GF-D8 (cell line): ENCODE data around the gene IP6K3.

Source experiments
- DNase-seq: peaks from one replicate; lab custom pipeline; 2025; lab: John Stamatoyannopoulos, UW

The IP6K3 gene

DNA sequence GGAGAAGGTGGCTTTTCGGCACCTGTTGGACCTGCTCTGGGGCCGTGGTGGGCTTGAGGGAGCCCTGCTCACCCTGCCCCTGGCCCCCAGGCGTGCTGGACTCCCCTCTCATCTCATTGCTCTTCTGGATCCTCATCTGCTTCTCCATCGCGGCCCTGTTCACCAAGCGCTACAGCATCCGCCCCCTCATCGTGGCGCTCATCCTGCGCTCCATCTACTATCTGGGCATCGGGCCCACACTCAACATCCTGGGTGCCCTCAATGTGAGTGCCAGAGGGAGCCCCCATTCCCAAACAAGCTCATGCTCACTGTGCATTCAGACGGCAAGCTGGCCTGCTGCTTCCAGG is 57.6 kb downstream of the IP6K3 start:
- no peak for DNase-seq

DNA sequence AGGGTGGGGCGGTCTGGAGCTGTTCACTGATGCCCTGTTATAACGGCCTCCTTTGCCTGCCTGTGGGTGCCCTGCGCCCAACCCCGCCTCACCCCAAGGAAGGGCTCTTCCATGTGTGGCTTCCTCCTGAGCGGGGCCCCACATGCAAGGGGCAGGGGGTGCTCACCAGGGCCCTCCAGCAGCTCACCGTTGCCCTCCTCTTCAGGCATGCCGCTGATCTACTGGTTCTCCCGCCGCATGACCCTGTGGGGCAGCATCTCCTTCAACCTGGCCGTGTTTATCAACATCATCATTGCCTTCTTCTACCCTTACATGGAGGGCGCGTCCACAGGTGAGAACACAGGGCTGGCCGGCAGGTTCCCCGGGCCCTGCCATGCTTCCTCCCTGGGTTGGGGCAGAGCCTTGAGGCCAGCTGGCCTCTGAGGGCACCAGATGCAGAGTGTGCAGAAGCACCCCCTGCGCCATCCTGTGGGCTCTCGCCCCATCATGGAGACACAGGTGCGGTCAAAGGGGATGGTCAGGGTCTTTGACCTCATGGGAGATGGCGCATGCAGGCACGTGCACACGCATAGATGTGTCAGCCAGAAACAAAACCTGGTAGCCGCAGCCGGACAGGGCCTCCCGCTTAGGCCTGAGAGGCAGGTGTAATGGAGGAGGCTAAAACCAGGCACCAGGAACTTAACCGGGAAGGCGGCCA is 58.1 kb downstream of the IP6K3 start:
- DNase-seq: no peak

DNA sequence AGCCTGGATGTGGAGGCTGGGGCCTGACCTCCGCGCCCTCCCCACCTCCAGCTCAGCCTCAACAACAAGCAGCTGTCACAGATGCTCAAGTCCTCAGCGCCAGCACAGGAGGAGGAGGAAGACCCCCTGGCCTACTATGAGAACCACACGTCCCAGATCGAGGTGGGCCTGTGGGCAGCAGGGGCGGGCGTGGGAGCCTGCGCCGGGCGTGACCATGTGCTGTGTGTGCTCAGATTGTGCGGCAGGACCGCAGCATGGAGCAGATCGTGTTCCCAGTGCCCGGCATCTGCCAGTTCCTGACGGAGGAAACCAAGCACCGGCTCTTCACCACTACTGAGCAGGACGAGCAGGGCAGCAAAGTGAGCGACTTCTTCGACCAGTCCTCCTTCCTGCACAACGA is 58.7 kb downstream of the IP6K3 start:
- DNase-seq: no peak

DNA sequence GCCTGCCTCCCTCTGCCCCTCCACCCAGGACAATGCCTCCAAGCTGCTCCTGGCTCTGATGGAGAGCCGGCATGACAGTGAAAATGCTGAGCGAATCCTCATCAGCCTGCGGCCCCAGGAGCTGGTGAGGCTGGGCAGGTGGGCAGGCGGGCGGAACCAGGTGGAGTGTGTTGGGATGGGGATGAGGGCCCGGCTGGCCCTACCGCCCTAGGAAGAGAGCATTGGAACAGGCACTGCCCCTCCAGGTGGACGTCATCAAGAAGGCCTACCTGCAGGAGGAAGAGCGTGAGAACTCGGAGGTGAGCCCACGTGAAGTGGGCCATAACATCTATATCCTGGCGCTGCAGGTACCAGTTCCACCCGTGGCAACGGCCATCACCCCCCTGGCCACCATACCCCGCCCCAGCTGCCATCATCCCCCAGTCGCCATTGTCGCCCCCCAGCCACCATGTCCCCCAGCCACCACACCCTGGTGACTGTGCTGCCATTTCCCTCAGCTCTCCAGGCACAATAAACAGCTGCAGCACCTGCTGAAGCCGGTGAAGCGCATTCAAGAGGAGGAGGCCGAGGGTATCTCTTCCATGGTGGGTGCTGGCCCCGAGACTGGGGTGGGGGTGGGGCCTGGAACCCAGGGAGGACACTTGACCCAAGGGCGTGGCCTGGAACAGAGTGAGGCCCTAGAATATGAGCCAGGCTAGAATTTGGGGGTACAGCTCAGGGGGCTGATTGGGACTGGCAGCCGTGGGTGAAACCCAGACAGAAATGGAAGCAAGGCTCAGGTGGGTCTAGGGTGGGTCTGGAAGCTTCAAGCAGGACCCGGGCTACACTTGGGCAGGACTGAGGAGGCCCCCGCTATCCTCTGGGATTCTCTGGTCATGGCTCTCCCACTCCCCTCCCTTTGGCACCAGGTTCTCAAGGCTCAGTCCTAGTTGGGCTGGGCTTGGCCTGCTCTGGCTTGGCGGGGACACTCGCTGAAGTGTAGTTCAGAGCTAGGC is 59.4 kb downstream of the IP6K3 start:
- no peak for DNase-seq

DNA sequence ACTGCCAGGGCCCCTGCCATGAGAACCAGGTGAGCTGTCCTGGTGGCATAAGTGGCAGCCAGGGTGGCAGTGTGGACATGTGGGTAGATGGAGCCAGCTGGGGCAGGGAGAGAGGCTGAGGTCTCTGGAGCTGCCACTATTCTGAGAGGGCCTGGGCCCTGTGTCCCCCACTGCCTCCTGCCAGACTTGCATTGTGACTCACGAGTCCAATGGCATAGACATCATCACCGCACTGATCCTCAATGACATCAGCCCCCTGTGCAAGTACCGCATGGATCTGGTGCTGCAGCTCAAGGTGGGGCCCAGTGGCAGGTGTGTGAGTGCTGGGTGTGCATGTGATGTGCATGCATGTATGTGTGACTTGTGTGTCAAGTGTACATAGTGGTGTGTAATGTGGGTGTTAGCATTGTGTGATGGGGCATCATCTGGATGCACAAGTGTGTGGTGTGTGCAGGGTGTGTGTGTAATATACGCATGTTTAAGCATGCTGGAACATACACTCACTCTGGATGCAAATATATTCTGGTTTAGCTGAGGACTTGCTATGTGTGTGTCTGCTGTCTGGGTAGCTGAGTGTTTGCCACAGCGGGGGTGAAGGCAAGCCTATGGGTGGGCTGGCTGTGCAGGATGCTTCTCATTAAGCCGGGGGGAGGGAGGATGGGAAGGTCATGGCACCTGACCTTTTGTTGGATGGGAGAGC is 60.3 kb downstream of the IP6K3 start:
- DNase-seq: no peak

DNA sequence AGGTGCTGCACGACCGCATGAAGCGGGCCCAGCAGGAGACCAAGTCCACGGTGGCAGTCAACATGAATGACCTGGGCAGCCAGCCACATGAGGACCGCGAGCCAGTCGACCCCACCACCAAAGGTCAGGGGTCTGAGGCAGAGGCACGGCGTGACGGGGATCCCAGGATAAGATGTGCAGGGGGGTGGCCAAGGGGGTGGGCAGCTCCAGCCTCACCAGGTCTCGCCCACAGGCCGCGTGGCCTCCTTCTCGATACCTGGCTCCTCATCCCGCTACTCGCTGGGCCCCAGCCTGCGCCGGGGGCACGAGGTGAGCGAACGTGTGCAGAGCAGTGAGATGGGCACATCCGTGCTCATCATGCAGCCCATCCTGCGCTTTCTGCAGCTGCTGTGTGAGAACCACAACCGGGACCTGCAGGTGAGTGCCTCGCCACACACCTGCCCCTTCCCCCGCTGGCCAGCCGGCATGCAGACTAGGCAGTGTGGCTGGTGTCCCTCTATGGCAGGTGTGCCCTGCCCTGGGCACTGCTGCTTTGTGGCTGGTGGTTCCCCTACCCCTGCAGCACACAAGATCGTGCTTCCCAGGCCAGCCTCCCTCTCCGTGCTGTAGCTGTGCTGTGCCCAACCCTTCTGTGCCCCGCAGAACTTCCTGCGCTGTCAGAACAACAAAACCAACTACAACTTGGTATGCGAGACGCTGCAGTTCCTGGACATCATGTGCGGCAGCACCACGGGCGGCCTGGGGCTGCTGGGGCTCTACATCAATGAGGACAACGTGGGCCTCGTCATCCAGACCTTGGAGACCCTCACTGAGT is 61.1 kb downstream of the IP6K3 start:
- no peak for DNase-seq

DNA sequence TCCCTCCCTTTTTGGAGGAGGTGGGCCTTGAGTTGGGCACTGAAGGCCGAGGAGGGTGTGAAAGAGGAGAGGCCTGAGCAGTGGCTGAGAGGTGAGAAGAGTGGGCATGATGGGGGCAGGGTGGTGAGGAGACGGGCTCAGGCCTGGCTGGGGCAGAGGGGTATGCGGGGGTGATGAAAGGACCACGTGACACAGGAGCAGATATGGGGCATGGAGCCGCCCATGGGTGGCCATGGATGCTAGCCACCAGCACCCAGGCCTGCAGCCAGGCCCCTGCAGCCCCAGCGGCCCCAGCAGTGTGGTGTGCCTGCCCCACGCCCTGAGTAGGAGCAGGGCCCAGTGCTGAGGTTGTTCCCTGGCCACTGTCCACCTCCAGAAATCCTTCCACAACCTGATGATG is 61.7 kb downstream of the IP6K3 start:
- DNase-seq: no peak

DNA sequence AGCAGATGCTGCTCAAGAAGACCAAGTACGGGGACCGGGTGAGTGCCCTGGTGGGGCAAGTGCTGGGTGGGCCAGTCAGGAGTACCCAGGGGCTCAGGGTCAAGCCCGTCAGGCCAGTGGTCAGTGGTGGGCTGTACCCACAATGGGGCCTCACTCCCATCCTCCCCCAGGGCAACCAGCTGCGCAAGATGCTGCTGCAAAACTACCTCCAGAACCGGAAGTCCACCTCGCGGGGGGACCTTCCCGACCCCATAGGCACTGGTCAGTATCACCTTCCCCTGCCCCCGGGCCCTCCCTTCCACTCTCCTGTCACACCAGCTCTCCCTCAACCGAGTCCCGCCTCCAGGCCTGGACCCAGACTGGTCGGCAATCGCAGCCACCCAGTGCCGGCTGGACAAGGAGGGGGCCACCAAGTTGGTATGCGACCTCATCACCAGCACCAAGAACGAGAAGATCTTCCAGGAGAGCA is 62.2 kb downstream of the IP6K3 start:
- DNase-seq: no peak

DNA sequence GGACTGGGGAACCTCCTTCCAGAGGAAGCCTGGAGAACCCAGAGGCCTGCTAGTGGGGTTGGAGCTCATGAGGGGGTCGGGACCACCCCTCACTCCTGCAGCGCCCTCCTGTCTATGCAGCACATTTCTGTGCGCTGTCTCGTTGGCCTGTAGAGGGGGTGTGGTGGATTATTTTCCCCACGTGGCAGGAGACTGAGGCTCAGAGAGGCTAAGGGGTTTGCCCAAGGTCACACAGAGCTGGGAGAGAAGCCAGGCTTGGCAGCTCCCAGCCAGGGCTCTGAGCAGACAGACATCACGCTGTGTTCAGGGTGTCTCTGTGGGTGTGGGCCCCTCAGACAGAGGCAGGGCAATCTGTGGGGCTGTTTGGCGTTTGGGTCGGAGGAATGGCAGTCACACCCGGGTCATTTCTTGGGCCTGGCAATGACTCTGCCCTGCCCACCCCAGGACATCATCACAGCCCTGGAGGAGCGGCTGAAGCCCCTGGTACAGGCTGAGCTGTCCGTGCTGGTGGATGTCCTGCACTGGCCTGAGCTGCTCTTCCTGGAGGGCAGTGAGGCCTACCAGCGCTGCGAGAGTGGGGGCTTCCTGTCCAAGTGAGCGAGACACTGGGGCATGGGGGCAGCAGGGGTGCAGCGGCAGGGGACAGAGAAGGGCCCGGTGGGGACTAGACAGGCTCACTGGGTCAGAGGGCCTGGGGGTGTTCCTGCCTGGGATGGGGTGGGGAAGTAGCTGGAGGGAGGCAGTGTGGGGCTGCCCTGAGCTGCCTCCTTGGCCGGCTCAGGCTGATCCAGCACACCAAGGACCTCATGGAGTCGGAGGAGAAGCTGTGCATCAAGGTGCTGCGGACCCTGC is 62.9 kb downstream of the IP6K3 start:
- no peak for DNase-seq

DNA sequence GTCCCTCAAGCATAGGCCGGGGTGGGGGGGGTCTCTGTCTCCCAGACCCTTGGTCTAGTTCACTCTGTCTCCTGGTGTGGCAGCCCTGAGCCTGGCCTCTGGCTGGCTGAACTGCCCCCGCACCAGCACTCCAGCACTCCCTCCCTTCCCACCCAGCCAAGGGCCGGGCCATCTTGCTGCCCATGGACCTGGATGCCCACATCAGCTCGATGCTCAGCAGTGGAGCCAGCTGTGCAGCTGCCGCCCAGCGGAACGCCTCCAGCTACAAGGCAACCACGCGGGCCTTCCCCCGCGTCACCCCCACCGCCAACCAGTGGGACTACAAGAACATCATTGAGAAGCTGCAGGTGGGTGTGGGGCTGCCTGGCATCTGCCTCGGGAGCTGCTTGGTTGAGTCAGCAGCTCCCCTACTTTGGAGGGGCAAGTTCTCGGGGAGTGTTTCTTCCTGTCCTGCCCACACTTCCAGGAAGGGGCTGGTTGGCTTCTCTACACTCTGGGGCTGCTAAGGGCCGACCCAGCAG is 63.6 kb downstream of the IP6K3 start:
- no peak for DNase-seq

DNA sequence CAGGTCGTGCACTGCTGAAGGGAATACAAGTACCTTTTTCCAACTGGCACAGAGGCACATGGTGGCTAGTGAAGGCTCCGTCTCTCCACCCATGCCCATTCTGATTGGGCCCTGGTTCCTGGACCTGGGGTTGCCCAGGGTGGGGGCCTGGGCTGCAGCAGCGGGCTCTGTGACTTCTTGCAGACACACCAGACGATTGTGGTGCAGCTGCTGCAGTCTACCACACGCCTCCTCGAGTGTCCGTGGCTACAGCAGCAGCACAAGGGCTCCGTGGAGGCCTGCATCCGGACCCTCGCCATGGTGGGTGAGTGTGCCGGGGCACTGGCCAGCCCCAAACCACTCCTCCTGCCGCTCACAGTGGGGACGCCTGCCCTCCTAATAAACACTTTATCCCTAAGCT is 64.4 kb downstream of the IP6K3 start:
- DNase-seq: no peak

DNA sequence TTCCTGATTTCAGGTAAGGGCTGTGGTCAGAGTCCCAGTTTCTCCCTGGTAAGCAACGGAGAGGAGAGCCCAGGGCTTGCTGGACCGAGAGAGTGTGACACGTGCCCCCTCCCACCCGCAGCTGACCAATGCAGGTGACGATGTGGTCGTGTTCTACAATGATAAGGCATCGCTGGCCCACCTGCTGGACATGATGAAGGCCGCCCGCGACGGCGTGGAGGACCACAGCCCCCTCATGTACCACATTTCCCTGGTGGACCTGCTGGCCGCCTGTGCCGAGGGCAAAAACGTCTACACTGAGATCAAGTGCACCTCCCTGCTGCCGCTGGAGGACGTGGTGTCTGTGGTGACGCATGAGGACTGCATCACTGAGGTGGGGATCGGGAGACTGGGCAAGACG is 66.9 kb downstream of the IP6K3 start:
- no peak for DNase-seq

DNA sequence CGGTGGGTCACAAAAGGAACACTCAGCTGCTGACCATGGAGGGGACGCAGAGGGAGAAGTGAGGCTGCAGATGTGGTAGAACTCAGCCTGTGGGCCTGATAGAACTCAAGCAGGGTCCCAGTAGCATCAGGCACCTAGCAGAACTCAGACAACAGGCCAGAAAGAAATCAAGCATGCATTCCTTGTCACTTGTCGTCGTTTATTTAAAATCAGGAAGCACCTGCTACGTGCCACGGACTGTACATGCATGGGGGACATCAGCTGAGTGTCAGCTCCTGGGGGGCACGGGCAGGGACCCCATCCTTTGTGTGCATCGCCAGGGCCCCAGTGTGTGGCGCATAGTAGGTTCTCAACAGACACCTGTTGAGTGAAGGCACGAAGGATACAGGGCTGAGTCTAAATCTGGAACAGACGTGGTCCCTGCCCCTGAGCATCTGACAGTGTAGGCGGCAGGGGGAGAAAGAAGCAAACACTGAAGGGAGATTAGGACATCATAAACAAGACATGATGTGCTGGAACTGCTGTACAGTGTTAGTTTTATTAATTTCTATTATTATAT is 67.7 kb downstream of the IP6K3 start:
- DNase-seq: no peak

DNA sequence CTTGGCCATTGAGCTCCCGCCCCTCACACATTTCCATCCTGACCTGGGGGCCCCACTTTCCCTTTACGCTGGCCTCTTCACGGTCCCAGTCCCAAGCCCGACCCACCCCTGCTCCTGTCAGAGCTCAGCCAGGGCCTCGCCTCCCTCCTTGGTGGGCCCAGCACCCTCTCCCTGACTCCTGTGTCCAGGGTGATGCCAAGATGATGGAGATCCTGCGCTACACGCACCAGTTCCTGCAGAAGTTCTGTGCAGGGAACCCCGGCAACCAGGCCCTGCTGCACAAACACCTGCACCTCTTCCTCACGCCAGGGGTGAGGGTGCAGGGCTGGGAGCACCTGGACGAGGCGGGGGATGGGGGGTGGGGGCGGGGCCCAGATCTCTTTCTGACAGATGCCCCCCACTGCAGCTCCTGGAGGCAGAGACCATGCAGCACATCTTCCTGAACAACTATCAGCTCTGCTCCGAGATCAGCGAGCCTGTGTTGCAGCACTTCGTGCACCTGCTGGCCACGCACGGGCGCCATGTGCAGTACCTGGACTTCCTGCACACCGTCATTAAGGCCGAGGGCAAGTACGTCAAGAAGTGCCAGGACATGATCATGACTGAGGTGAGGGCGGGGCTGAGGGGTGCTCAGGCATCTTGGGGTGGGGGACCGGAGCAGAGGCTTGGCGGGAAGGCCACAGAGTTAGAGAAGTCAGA is 68.3 kb downstream of the IP6K3 start:
- no peak for DNase-seq

DNA sequence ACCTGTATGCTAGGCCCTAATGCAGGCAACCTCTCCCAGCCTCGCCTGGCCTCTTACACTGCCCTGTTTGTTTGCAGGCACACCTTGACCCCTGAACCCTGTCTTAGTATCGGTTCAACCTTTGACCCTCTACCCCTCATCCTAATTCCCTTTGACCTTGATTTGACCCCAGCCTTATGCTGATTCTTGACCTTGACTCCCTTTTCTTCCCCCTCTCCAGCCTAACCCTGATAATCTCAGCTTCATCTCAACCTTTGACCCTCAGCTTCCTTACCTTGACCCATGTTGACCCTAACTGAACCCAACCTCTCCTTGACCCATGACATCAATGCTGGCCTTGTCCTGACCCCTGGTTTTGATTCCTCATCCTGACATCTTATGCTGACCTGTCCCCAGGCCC is 69.0 kb downstream of the IP6K3 start:
- no peak for DNase-seq

DNA sequence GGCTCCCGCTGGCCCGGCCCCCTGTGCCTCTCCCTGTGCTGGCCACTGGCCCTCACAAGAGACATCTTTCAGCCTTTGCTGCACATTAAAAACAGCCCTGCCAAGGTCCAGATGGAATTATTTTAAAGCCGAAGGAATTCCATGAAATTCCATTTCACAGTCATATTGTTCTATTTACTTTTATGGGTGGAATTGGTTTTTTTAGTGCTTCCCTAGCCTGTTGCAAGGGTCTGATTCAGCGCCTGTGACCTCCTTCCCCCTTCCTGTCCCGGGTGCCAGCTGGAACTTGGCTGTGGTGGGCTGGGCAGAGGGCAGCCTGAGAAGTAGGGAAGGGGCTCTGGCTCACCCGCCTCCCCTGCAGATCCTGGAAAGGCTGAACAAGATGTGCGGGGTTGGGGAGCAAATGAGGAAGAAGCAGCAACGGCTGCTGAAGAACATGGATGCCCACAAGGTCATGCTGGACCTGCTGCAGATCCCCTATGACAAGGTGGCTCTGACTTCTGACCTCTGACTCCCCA is 69.5 kb downstream of the IP6K3 start:
- no peak for DNase-seq

DNA sequence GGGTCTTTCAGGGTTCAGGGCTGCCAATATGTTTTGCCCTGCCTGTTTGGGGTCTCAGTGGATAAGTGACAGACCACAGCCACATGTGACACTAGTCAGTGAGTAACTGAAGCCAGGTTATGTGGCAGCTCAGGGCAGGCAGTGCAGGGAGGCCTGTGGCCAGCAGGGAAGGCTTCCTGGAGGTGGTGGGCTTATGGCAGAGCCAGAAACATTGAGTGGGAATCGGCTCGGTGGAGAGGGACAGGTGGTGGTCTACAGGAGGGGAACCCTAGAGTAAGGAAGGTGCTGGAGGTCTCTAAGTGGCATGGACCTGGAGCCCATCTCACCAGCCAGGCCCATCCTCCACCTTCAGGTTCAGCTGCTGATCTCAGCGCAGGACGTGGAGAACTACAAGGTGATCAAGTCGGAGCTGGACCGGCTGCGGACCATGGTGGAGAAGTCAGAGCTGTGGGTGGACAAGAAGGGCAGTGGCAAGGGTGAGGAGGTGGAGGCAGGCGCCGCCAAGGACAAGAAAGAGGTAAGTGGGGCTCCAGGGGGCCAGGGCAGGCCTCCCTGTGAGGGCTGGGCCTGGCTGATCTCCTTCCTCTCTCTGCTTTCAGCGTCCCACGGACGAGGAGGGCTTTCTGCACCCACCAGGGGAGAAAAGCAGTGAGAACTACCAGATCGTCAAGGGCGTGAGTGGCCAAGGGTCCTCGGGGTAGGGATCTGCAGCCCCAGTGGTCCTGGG is 70.1 kb downstream of the IP6K3 start:
- DNase-seq: no peak

DNA sequence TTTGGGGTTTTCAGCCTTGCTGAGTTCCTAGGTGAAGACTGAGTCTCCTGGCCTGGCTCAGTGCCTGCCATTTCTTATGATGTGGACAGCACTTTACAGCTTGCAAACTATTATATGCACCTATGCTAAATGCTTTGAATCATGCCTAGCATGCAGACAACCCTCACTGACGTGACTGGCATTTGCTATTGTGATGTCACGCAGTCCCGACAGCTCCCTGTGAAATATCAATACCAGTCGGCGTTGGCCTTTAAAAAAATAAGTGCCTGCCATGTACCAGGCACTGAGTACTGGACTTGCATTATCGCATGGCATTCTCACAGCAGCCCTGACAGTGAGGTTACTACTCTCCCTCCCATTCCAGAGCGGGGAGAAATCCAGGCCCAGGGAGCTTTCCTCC is 70.7 kb downstream of the IP6K3 start:
- DNase-seq: no peak

DNA sequence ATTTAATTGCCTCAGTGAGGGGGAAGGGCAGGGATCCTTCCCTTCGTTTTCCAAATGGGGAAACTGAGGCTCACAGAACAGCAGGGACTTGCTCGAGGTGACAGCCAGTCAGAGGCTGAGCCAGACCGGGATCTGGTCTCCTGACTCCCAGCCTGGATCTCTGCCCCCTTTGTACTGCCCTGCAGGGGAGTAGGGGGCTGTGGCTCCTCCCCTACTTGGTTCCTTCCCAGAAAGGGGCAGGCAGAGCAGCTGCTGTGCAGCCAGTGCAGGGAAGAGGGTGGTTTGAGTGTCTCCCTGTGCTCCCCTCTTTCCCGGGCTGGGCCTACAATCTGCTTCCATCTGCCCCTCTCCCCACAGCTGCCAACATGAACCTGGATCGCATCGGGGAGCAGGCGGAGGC is 72.9 kb downstream of the IP6K3 start:
- no peak for DNase-seq
